Left colon (tissue), 2 donors: ENCODE results near the gene SETBP1. TPM values are rescaled to one million over a fixed set of nuclear protein-coding genes. Genes with fewer than 3 reads are reported as not detected.

Experiments
- ATAC-seq: fragments of 200-7000 bp; cut with Tn5 transposase; one replicate; pipeline ENCODE4 v1.9.1; 2020; ENCODE audit warnings: mild to moderate bottlenecking, moderate library complexity
- DNase-seq, 2 donors: peaks; one replicate each; pipeline ENCODE4 v3.0.0-alpha.2; 2020
- intact Hi-C, 2 donors: fragments of 100-400 bp; cut with DNase I in 1 of 2; cut with micrococcal nuclease in 1 of 2; formaldehyde crosslinking; loops; one replicate each; pipeline versions ENCODE4 v1.11.2 to v1.14.0; 2022; cut with DNase I, micrococcal nuclease
- total RNA-seq, 2 donors: library from RNA; stranded (reverse); fragmentation: NEBNext Ultra II Directional; extraction: Animal tissue kit (Norgen Biotek cat#: 25700); gene quantifications; one replicate each; pipeline ENCODE4 v1.2.1, GENCODE V29; 2021
- donor health status: DM: no; HTN: no; CAD: no.
- donor health status: DM: yes; HTN: yes; CAD: no.

Gene SETBP1
- total RNA-seq, 2 donors from 2014 or later, result 10.2 to 21.2 TPM

GRCh38 chr18:44723411-44723810 lies 42.7 kb downstream of the SETBP1 start:
- intact Hi-C loops, result no loop called here
- DNase-seq (no peak), ATAC-seq (no peak)

GRCh38 chr18:44724105-44724778 lies 43.6 kb downstream of the SETBP1 start:
- no peak for ATAC-seq
- intact Hi-C loops, result no loop called here

GRCh38 chr18:44725300-44726058 lies 44.8 kb downstream of the SETBP1 start:
- ATAC-seq (peak; percentile 15), DNase-seq (peak in 1 of 2 donors; percentile 51)
- intact Hi-C loops, result no loop called here

More at GRCh38 chr18:44724105-44724778, 43.6 kb downstream of the SETBP1 start:
- DNase-seq, result no peak

GRCh38 chr18:44726059-44726421 lies 45.4 kb downstream of the SETBP1 start:
- intact Hi-C loops, result no loop called here
- no peak for DNase-seq
- ATAC-seq, result no peak

GRCh38 chr18:44727291-44727690 lies 46.6 kb downstream of the SETBP1 start:
- ATAC-seq, result no peak
- intact Hi-C loops, result no loop called here
- no peak for DNase-seq

GRCh38 chr18:44729631-44730101 lies 49.0 kb downstream of the SETBP1 start:
- intact Hi-C loops, result no loop called here
- DNase-seq, result no peak
- peak; percentile 84 for ATAC-seq

GRCh38 chr18:44730803-44731529 lies 50.3 kb downstream of the SETBP1 start:
- DNase-seq, result no peak
- intact Hi-C loops, result no loop called here
- ATAC-seq, result no peak

- DNase-seq (peak in 1 of 2 donors; percentile 55), ATAC-seq (peak; percentile 58)
- intact Hi-C loops, result no loop called here
Measured at GRCh38 chr18:44731530-44732237, 51.0 kb downstream of the SETBP1 start.

- DNase-seq (no peak), ATAC-seq (no peak)
- intact Hi-C loops, result no loop called here
Measured at GRCh38 chr18:44732238-44732563, 51.5 kb downstream of the SETBP1 start.

GRCh38 chr18:44732599-44732998 lies 51.9 kb downstream of the SETBP1 start:
- ATAC-seq, result no peak
- DNase-seq, result no peak
- intact Hi-C loops, result no loop called here

- DNase-seq (no peak), ATAC-seq (no peak)
- intact Hi-C loops, result no loop called here
Measured at GRCh38 chr18:44733069-44733753, 52.5 kb downstream of the SETBP1 start.

- no peak for ATAC-seq
- no peak for DNase-seq
- intact Hi-C loops, result no loop called here
Measured at GRCh38 chr18:44733754-44734465, 53.2 kb downstream of the SETBP1 start.

- intact Hi-C loops, result no loop called here
- ATAC-seq, result no peak
Measured at GRCh38 chr18:44735096-44735495, 54.4 kb downstream of the SETBP1 start.

GRCh38 chr18:44736664-44737380 lies 56.1 kb downstream of the SETBP1 start:
- ATAC-seq, result no peak
- DNase-seq, result no peak
- intact Hi-C loops, result no loop called here

More at GRCh38 chr18:44735096-44735495, 54.4 kb downstream of the SETBP1 start:
- no peak for DNase-seq

GRCh38 chr18:44737623-44738022 lies 56.9 kb downstream of the SETBP1 start:
- intact Hi-C loops, result no loop called here
- ATAC-seq, result no peak
- no peak for DNase-seq

GRCh38 chr18:44740000-44740399 lies 59.3 kb downstream of the SETBP1 start:
- ATAC-seq (no peak), DNase-seq (no peak)
- intact Hi-C loops, result no loop called here

- ATAC-seq (no peak), DNase-seq (no peak)
- intact Hi-C loops, result no loop called here
Measured at GRCh38 chr18:44741085-44741484, 60.4 kb downstream of the SETBP1 start.
